HEK293T (cell line): ENCODE results near the gene ANTXR2.
"Not testable (repeated sequence)": the region's sequence is repeated elsewhere in the genome, so short reads cannot be mapped to it uniquely, and the experiment has no call there.

Source experiments
- CTCF ChIA-PET: fragments of 350-600 bp; formaldehyde crosslinking; extraction: SDS; loops from one replicate; lab custom pipeline; 2021; ENCODE audit warnings: antibody characterized with exemption, inconsistent platforms; lab: Yijun Ruan, JAX
- POLR2A ChIA-PET: fragments of 350-600 bp; formaldehyde crosslinking; extraction: SDS; loops from one replicate; lab custom pipeline; 2020; ENCODE audit warnings: antibody characterized with exemption, inconsistent platforms; lab: Yijun Ruan, JAX
- DNase-seq: peaks from one replicate; pipeline ENCODE4 v3.0.0; 2012; ENCODE audit warnings: mixed read lengths; ENCODE audit errors: extremely low spot score
- ARNT ChIP-seq: fragments of 450-650 bp; IDR thresholded peaks from 2 replicates; pipeline ENCODE4 v1.6.1; 2017; ENCODE audit warnings: mild to moderate bottlenecking
- BHLHE40 ChIP-seq: fragments of 450-650 bp; IDR thresholded peaks from 2 replicates; pipeline ENCODE4 v1.6.1; 2016; ENCODE audit warnings: mild to moderate bottlenecking, moderate library complexity, borderline replicate concordance
- CTBP1 ChIP-seq: fragments of 450-650 bp; IDR thresholded peaks from 2 replicates; pipeline ENCODE4 v1.6.1; 2016; ENCODE audit warnings: borderline replicate concordance
- ELF4 ChIP-seq: fragments of 450-650 bp; IDR thresholded peaks from 2 replicates; pipeline ENCODE4 v1.6.1; 2017; ENCODE audit warnings: antibody characterized with exemption
- FOXA1 ChIP-seq: fragments of 450-650 bp; IDR thresholded peaks from 2 replicates; pipeline ENCODE4 v1.6.1; 2016; ENCODE audit warnings: mild to moderate bottlenecking
- FOXK2 ChIP-seq: fragments of 450-650 bp; IDR thresholded peaks from 2 replicates; pipeline ENCODE4 v1.6.1; 2016; ENCODE audit warnings: mild to moderate bottlenecking
- FOXM1 ChIP-seq: fragments of 450-650 bp; IDR thresholded peaks from 2 replicates; pipeline ENCODE4 v1.6.1; 2017; ENCODE audit warnings: mild to moderate bottlenecking, borderline replicate concordance
- HDGF ChIP-seq: fragments of 450-650 bp; IDR thresholded peaks from 2 replicates; pipeline ENCODE4 v1.6.1; 2017; ENCODE audit warnings: antibody characterized with exemption, borderline replicate concordance
- L3MBTL2 ChIP-seq: fragments of 450-650 bp; conservative IDR thresholded peaks from 2 replicates; pipeline ENCODE4 v1.6.1; 2016; ENCODE audit warnings: mild to moderate bottlenecking
- LEF1 ChIP-seq: fragments of 450-650 bp; IDR thresholded peaks from 2 replicates; pipeline ENCODE4 v1.6.1; 2017; ENCODE audit warnings: mild to moderate bottlenecking, borderline replicate concordance
- NFRKB ChIP-seq: fragments of 450-650 bp; IDR thresholded peaks from 2 replicates; pipeline ENCODE4 v1.6.1; 2016; ENCODE audit warnings: mild to moderate bottlenecking, moderate library complexity
- SP1 ChIP-seq: fragments of 450-650 bp; IDR thresholded peaks from 2 replicates; pipeline ENCODE4 v1.6.1; 2017
- SUZ12 ChIP-seq: fragments of 450-650 bp; IDR thresholded peaks from 2 replicates; pipeline ENCODE4 v1.6.1; 2016; ENCODE audit warnings: mild to moderate bottlenecking
- TARDBP ChIP-seq: fragments of 450-650 bp; IDR thresholded peaks from 2 replicates; pipeline ENCODE4 v1.6.1; 2016
- ZNF384 ChIP-seq: fragments of 450-650 bp; IDR thresholded peaks from 2 replicates; pipeline ENCODE4 v1.6.1; 2016
- TF ChIP-seq, protein P1 (sequence below): fragments of 450-650 bp; IDR thresholded peaks from 2 replicates; pipeline ENCODE4 v1.6.1; 2016

Gene ANTXR2

DNA sequence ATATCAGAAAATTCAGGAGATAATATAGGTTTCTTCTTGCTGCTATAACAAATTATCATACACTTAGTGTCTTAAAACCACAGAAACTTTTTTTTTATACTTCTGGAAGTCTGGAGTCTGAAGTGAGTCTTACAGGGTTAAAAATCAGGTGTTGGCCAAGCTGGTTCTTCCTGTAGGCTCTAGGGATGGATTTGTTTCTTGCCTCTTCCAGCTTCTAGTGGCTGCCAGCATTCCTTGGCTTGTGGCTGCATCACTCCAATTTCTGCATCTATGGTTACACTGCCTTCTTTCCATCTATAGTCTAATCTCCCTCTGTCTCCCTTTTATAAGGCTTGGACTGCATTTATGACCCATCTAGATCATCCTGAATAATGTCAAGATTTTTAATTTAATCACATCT is 68.7 kb downstream of the ANTXR2 start:
- CTCF ChIA-PET = no interaction called here
- POLR2A ChIA-PET = no interaction called here
- no peak for DNase-seq
- no peak for TF ChIP-seq NFRKB
- TF ChIP-seq LEF1 = no peak
- no peak for TF ChIP-seq L3MBTL2
- TF ChIP-seq, protein P1, sequence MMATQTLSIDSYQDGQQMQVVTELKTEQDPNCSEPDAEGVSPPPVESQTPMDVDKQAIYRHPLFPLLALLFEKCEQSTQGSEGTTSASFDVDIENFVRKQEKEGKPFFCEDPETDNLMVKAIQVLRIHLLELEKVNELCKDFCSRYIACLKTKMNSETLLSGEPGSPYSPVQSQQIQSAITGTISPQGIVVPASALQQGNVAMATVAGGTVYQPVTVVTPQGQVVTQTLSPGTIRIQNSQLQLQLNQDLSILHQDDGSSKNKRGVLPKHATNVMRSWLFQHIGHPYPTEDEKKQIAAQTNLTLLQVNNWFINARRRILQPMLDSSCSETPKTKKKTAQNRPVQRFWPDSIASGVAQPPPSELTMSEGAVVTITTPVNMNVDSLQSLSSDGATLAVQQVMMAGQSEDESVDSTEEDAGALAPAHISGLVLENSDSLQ = no peak
- no peak for TF ChIP-seq SP1
- TF ChIP-seq ZNF384 = no peak
- no peak for TF ChIP-seq ARNT
- TF ChIP-seq FOXK2 = no peak
- no peak for TF ChIP-seq TARDBP
- TF ChIP-seq HDGF = no peak
- no peak for TF ChIP-seq FOXM1
- no peak for TF ChIP-seq BHLHE40
- no peak for TF ChIP-seq ELF4
- no peak for TF ChIP-seq CTBP1
- TF ChIP-seq SUZ12 = no peak
- no peak for TF ChIP-seq FOXA1

DNA sequence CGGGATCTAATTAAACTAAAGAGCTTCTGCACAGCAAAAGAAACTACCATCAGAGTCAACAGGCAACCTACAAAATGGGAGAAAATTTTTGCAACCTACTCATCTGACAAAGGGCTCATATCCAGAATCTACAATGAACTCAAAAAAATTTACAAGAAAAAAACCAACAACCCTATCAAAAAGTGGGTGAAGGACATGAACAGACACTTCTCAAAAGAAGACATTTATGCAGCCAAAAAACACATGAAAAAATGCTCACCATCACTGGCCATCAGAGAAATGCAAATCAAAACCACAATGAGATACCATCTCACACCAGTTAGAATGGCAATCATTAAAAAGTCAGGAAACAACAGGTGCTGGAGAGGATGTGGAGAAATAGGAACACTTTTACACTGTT is 70.5 kb downstream of the ANTXR2 start:
- POLR2A ChIA-PET, DNase-seq, CTCF ChIA-PET: not testable (repeated sequence)

DNA sequence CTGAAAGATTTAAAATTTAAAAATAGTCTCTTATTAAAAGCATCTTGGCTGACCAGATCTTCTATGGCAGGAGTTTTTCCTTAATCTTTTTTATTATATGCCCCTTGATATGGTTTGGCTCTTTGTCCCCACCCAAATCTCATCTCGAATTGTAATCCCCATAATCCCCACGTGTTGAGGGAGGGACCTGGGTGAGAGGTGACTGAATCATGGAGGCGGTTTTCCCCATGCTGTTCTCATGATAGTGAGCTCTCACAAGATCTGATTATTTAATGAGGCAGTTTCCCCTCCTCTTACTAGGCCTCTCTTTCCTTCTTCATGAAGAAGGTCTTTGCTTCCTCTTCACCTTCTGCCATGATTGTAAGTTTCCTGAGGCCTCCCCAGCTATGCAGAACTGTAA is 74.0 kb downstream of the ANTXR2 start:
- DNase-seq, CTCF ChIA-PET, POLR2A ChIA-PET: not testable (repeated sequence)

DNA sequence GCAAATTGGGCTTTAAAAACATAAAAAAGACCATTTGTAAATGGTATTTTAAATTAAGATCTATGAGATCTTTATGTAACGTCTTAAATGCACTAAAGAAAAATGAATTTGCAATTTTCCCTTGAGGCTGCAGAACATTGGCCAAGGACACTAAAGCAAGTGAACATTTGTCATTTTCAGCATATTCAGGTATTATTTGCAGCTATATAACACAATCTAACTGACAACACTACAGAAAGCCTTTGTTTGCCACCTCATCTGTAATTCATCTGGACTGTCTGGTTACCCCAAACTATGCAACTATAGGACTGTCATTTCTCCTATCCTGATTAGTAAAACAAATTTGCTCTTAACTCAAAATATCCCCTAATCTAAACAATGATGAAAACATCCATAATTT is 74.8 kb downstream of the ANTXR2 start:
- DNase-seq = no peak
- CTCF ChIA-PET = no interaction called here
- POLR2A ChIA-PET = no interaction called here
- no peak for TF ChIP-seq ZNF384
- TF ChIP-seq SP1 = no peak
- no peak for TF ChIP-seq SUZ12
- TF ChIP-seq, protein P1 = no peak
- TF ChIP-seq NFRKB = no peak
- no peak for TF ChIP-seq FOXK2
- no peak for TF ChIP-seq FOXA1
- TF ChIP-seq HDGF = no peak
- no peak for TF ChIP-seq BHLHE40
- no peak for TF ChIP-seq TARDBP
- no peak for TF ChIP-seq ARNT
- TF ChIP-seq L3MBTL2 = no peak

DNA sequence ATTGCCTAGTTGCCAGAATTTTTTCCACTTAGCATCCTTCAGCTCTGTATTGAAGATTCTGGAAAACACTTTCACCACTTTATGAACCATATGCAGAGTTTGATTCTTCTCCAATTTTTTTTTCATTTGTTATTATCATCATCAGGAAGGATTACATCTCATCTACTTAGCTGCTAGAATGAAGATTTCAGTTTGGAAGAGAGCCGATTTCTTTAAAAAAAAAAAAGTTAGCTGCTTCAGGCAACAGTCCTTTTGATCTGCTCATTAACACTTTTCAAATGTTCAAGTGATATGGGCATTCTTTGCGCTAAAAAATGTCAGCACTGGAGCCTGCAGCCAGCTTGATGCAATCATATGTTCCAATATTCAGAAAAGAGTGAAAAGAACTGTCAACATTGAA is 76.2 kb downstream of the ANTXR2 start:
- ChIA-PET POLR2A (no interaction called here), CTCF (no interaction called here)
- DNase-seq = no peak
- TF ChIP-seq, protein P1 = no peak
- no peak for TF ChIP-seq L3MBTL2

DNA sequence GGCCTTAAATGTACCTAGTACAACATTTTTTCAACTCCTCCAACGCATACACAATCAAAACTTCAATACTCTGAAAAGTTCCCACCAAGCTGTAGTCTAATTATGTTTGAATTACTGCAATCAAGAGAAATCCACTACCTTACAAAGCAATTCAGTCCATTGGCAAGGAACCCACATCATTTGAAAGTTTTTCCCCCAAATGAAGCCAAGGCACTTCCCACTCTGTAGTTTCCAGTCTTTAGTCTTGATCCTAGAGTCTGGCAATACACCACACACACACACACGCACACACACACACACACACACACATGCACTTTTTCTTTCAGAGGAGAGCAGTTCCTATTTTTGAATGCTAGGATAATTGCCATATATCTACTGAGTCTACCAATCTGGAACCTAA is 79.6 kb downstream of the ANTXR2 start:
- CTCF ChIA-PET = no interaction called here
- TF ChIP-seq ELF4 (no peak), SUZ12 (no peak)
- POLR2A ChIA-PET = no interaction called here
- DNase-seq = no peak

DNA sequence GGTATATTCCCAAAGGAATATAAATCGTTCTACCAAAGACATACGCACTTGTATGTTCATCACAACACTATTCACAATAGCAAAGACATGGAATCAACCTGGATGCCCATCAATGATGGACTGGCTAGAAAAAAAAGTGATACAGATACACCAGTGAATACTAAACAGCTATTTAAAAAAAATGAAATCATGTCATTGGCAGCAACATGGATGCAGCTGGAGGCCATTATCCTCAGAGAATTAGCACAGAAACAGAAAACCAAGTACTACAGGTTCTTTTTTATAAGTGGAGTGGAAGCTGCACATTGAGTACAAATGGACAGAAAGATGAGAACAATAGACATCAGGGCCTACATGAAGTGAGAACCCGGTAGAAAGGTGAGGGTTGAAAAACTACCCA is 81.4 kb downstream of the ANTXR2 start:
- no peak for TF ChIP-seq SP1
- TF ChIP-seq TARDBP = no peak
- TF ChIP-seq CTBP1 = no peak
- TF ChIP-seq BHLHE40 = no peak
- TF ChIP-seq, protein P1 = no peak
- no peak for TF ChIP-seq ELF4
- no peak for TF ChIP-seq ZNF384
- TF ChIP-seq FOXA1 = no peak
- no peak for TF ChIP-seq FOXK2
- TF ChIP-seq FOXM1 = no peak
- no peak for TF ChIP-seq NFRKB
- TF ChIP-seq ARNT = no peak
- TF ChIP-seq LEF1 = no peak
- no peak for TF ChIP-seq L3MBTL2
- TF ChIP-seq SUZ12 = no peak
- TF ChIP-seq HDGF = no peak
- POLR2A ChIA-PET = no interaction called here
- CTCF ChIA-PET = no interaction called here
- DNase-seq = no peak

DNA sequence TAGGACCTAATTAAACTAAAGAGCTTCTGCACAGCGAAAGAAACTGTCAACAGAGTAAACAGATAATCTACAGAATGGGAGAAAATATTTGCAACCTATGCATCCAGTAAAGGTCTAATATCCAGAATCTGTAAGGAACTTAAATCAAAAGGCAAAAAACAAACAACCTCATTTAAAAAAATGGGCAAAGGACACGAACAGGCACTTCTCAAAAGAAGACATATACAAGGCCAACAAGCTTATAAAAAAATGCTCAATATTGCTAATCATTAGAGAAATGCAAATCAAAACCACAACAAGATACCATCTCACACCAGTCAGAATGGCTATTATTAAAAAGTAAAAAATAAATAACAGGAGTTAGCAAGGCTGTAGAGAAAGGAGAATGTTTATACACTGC is 81.9 kb downstream of the ANTXR2 start:
- POLR2A ChIA-PET, CTCF ChIA-PET: not testable (repeated sequence)

More for the DNA sequence above, 81.9 kb downstream of the ANTXR2 start:
- DNase-seq = not testable (repeated sequence)
